ENCODE results near the gene RIN2. TPM values are rescaled to one million over a fixed set of nuclear protein-coding genes. Genes with fewer than 3 reads are reported as not detected.

Gene RIN2
- total RNA-seq (2014; rRNA removed; shearing (Covaris generic)): 15.7 and 19.0 TPM in 2 replicates

DNA sequence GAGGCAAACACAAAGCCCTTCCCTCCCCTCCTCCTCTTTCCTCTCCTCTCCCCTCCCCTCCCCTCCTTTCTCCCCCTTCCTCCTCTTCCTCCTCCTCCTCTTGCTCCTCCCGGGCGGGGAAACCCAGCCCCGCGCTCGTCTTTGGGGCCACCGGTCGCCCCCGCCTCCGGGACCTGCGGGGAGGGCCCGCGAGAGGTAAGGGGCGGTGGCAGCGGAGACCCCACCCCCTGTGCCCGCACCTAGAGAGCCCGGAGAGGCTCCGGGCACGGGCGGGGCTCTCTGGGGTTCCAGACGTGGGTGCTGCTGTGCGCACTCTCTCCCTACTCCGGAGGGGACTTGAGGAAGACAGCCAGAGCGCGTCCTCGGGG is at the start of gene RIN2:
Gene RIN2 (plus strand): TSS at position 126 of the 368 bp plus-strand sequence. CDS start 131,344 bp downstream, outside the sequence.
- no peaks in the 10 kb centered on the region for H3K36me3 ChIP-seq
- H3K27me3 ChIP-seq (replicated peaks): no peaks in the 10 kb centered on the region
- no peaks in the 10 kb centered on the region for H3K9me3 ChIP-seq (replicated peaks)
- peak within 1 kb of the TSS; percentile 54 for H3K4me3 ChIP-seq
- peak within 1 kb of the TSS; percentile 69 for H3K27ac ChIP-seq
- DNase-seq (ENCODE audit: low read depth in 1 of 2, low spot score in 2 of 2): peak; percentile 54 to 75
- H3K4me1 ChIP-seq (replicated peaks): peaks cover 27% of the 10 kb centered on the region

DNA sequence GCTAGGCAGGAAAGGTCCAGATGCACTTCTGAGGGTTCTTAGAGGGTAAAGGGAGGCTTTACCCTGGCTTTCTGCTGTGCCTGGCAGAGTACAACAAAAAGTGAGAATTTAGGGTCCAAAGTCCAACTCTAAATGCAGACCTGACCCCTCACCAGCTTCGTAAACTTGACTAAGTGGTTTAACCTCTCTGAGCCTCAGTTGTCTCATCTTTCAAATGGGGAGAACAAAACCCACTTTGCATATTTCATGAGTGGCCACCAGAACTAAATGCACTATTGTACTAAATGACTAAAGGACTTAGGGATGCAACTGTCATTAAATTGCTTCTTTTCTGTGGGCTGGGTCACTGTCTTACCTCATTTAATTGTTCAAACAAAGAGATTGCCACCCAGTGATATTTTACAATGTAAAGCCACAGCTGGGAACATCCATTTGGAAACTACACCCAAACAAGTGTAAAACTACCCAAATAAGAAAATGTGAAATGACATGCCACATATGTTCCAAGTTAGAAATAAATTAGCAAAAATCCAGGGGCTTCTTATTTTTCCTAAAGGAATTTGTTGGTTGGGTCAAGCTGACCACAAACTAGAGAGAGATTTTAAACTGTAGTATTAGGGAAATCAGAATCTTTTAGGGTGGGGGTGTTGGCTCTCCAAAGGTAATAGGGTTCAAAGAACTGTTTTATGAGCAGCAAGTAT is 48.3 kb upstream of the RIN2 start:
- Histone ChIP-seq H3K27me3 (replicated peaks) (0 out of 2 replicates have a peak, but pooled peaks cover 5% of the 10 kb centered on the region), H3K4me1 (replicated peaks) (no peaks in the 10 kb centered on the region), H3K27ac (no peak overlapping the region), H3K4me3 (no peak overlapping the region), H3K9me3 (replicated peaks) (no peaks in the 10 kb centered on the region), H3K36me3 (no peaks in the 10 kb centered on the region)
- no peak for DNase-seq (ENCODE audit: low read depth in 1 of 2, low spot score in 2 of 2)

DNA sequence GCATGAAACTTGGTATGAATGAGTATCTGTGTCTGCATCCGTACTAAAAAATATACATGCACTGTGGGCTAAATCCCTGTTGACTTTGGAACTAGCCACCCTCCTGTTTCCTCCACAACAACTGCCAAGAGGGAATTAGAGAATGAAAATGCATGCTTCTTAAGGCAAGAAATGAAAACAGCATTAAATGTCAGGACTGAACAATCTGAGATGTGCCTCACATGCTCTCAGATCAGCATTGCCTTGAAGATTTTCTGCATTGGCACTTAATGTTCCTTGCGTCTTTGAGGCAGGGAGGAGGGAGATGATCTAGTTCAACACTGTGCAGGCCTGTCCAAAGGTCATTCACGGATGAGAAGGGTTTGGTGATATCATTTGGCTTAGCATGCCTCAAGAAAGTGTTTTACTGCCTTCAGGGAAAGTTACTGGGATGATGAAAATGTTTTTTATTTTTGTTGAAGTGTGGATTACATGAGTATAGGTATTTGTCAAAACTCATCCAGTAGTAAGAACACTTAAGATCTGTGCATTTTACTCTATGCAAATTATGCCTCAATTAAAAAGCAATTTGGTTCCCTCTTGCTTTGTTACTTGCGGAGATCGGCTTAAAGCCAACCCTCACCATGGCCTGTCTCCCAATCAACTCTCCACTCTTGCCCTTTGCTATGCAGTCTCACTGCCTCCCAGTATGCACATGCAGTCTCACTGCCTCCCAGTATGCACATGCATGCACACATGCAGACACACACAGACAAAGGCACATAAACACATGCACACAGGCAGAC is 47.5 kb upstream of the RIN2 start:
- Histone ChIP-seq H3K4me1 (replicated peaks) (no peaks in the 10 kb centered on the region), H3K36me3 (no peaks in the 10 kb centered on the region), H3K27me3 (replicated peaks) (0 out of 2 replicates have a peak, but pooled peaks cover 5% of the 10 kb centered on the region), H3K4me3 (no peak overlapping the region), H3K9me3 (replicated peaks) (no peaks in the 10 kb centered on the region), H3K27ac (no peak overlapping the region)
- DNase-seq (ENCODE audit: low read depth in 1 of 2, low spot score in 2 of 2): no peak

GRCh38 chr20:19711126-19711525 is 46.9 kb upstream of the RIN2 start:
- no peak for DNase-seq (ENCODE audit: low read depth in 1 of 2, low spot score in 2 of 2)
- H3K27ac ChIP-seq: no peak overlapping the region

DNA sequence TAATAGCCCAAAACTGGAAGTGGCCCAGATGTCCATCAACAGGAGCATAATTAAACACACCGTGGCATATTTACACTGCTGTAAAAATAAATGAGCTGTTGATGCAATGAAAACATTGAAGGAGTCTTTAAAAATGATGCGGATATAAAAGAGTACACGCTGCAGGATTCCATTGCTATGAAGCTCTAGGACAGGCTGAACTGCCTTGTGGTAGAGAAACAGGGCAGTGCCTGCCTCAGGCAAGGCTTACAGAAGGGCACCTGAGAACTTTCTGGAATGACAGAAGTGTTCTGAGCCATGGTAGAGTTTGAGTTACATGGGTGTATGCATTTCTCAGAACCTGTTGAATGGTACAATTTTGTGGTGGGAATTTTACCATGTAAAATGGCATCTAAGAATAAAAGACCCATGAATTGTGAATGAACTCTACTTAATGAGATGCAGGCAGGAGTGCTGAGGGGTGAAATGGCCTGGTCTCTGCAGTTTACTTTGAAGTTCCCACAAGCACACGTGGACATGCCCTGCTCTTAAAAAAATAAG is 45.3 kb upstream of the RIN2 start:
- DNase-seq (ENCODE audit: low read depth in 1 of 2, low spot score in 2 of 2): no peak
- Histone ChIP-seq H3K27ac (no peak overlapping the region), H3K36me3 (no peaks in the 10 kb centered on the region), H3K27me3 (replicated peaks) (no peaks in the 10 kb centered on the region), H3K4me3 (no peak overlapping the region), H3K9me3 (replicated peaks) (peaks cover 8% of the 10 kb centered on the region; the same call in 1 of the 2 replicates), H3K4me1 (replicated peaks) (no peaks in the 10 kb centered on the region)

More at GRCh38 chr20:19711126-19711525, 46.9 kb upstream of the RIN2 start:
- Histone ChIP-seq H3K27me3 (replicated peaks) (0 out of 2 replicates have a peak, but pooled peaks cover 5% of the 10 kb centered on the region), H3K36me3 (no peaks in the 10 kb centered on the region), H3K4me1 (replicated peaks) (no peaks in the 10 kb centered on the region), H3K9me3 (replicated peaks) (peaks cover 3% of the 10 kb centered on the region; the same call in 1 of the 2 replicates), H3K4me3 (no peak overlapping the region)

DNA sequence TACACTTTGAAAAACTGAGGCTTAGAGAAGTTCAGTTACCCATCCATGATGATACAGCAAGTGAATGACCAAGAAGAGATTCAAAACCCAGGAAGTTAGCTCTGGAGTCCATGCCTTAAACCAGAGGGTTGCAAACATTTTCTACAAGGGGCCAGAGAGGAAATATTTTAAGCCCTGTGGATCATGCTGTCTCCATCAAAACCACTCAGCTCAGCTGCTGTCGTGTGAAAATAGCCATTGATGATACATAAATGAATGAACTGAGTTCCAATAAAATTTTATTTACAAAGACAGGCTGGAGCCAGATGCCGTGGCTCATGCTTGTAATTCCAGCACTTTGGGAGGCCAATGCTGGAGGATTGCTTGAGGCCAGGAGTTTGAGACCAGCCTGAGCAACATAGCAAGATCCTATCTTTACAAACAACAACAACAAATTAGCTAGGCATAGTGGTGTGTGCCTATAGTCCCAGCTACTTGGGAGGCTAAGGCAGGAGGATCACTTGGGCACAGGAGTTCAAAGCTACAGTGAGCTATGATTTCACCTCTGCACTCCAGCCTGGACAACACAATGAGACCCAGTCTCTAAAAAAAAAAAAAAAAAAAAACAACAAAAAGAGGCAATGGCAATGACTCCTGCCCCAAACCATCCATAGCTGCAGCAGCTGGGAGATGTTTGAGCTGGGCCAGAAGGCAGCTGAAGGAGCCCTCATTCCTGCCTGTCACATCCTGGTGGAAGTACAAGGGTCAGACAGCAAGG is 44.1 kb upstream of the RIN2 start:
- no peaks in the 10 kb centered on the region for H3K36me3 ChIP-seq
- DNase-seq (ENCODE audit: low read depth in 1 of 2, low spot score in 2 of 2): no peak
- no peak overlapping the region for H3K4me3 ChIP-seq
- H3K27ac ChIP-seq: no peak overlapping the region
- H3K4me1 ChIP-seq (replicated peaks): no peaks in the 10 kb centered on the region
- no peaks in the 10 kb centered on the region for H3K27me3 ChIP-seq (replicated peaks)
- H3K9me3 ChIP-seq (replicated peaks): peaks cover 8% of the 10 kb centered on the region; the same call in 1 of the 2 replicates

- H3K9me3 ChIP-seq (replicated peaks): peaks cover 8% of the 10 kb centered on the region; the same call in 1 of the 2 replicates
- no peak overlapping the region for H3K27ac ChIP-seq
- DNase-seq (ENCODE audit: low read depth in 1 of 2, low spot score in 2 of 2): no peak
- no peak overlapping the region for H3K4me3 ChIP-seq
- no peaks in the 10 kb centered on the region for H3K36me3 ChIP-seq
- no peaks in the 10 kb centered on the region for H3K27me3 ChIP-seq (replicated peaks)
- no peaks in the 10 kb centered on the region for H3K4me1 ChIP-seq (replicated peaks)
Measured at GRCh38 chr20:19714579-19714840, 43.5 kb upstream of the RIN2 start.

- Histone ChIP-seq H3K9me3 (replicated peaks) (peaks cover 8% of the 10 kb centered on the region; the same call in 1 of the 2 replicates), H3K27me3 (replicated peaks) (no peaks in the 10 kb centered on the region), H3K4me1 (replicated peaks) (no peaks in the 10 kb centered on the region), H3K27ac (no peak overlapping the region), H3K4me3 (no peak overlapping the region), H3K36me3 (no peaks in the 10 kb centered on the region)
- no peak for DNase-seq (ENCODE audit: low read depth in 1 of 2, low spot score in 2 of 2)
Measured at GRCh38 chr20:19715986-19716385, 42.1 kb upstream of the RIN2 start.

GRCh38 chr20:19718880-19719279 is 39.2 kb upstream of the RIN2 start:
- Histone ChIP-seq H3K4me3 (no peak overlapping the region), H3K36me3 (no peaks in the 10 kb centered on the region), H3K9me3 (replicated peaks) (peaks cover 8% of the 10 kb centered on the region; the same call in 1 of the 2 replicates), H3K4me1 (replicated peaks) (no peaks in the 10 kb centered on the region), H3K27me3 (replicated peaks) (0 out of 2 replicates have a peak, but pooled peaks cover 3% of the 10 kb centered on the region), H3K27ac (no peak overlapping the region)
- no peak for DNase-seq (ENCODE audit: low read depth in 1 of 2, low spot score in 2 of 2)

GRCh38 chr20:19720991-19721390 is 37.1 kb upstream of the RIN2 start:
- no peaks in the 10 kb centered on the region for H3K4me1 ChIP-seq (replicated peaks)
- H3K36me3 ChIP-seq: no peaks in the 10 kb centered on the region
- H3K4me3 ChIP-seq: no peak overlapping the region
- no peak overlapping the region for H3K27ac ChIP-seq
- peaks cover 7% of the 10 kb centered on the region; the same call in 1 of the 2 replicates for H3K9me3 ChIP-seq (replicated peaks)
- DNase-seq (ENCODE audit: low read depth in 1 of 2, low spot score in 2 of 2): no peak
- H3K27me3 ChIP-seq (replicated peaks): 0 out of 2 replicates have a peak, but pooled peaks cover 3% of the 10 kb centered on the region

GRCh38 chr20:19723051-19723450 is 35.0 kb upstream of the RIN2 start:
- H3K4me3 ChIP-seq: no peak overlapping the region
- no peak for DNase-seq (ENCODE audit: low read depth in 1 of 2, low spot score in 2 of 2)
- no peak overlapping the region for H3K27ac ChIP-seq
- H3K9me3 ChIP-seq (replicated peaks): no peaks in the 10 kb centered on the region; the same call in 1 of the 2 replicates
- no peaks in the 10 kb centered on the region for H3K4me1 ChIP-seq (replicated peaks)
- H3K27me3 ChIP-seq (replicated peaks): 0 out of 2 replicates have a peak, but pooled peaks cover 3% of the 10 kb centered on the region
- no peaks in the 10 kb centered on the region for H3K36me3 ChIP-seq

DNA sequence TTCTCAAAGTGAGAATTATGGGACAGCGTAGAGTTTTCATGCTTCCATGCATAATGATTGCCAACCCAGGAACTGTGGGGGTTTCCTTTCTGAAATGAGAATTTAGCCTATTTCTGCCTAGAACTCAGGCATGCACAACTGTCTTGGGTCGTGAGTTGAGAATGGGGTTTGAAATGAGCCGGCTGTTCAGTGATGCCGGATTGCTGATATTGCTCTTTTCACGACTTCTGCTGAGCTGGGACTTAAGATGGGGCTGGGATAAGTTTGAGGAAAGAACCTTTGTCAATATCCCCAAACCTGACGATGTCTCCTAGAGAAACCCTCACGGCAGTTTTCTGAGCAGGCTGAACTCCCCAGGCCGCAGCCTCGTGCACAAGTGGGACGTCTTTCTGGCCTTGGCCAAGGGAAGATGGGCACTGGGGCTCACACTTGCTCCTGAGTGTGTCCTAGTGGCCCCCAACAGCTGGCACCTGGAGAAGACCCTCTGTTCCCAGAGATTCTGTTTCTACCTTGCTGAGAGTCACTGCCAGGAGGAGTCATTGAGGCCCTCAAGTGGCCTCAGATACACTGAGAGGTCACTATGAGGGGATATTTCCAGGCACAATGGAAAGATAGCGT is 34.1 kb upstream of the RIN2 start:
- no peaks in the 10 kb centered on the region for H3K4me1 ChIP-seq (replicated peaks)
- DNase-seq (ENCODE audit: low read depth in 1 of 2, low spot score in 2 of 2): no peak
- no peak overlapping the region for H3K27ac ChIP-seq
- H3K27me3 ChIP-seq (replicated peaks): 0 out of 2 replicates have a peak, but pooled peaks cover 3% of the 10 kb centered on the region
- H3K9me3 ChIP-seq (replicated peaks): no peaks in the 10 kb centered on the region
- H3K36me3 ChIP-seq: no peaks in the 10 kb centered on the region
- H3K4me3 ChIP-seq: no peak overlapping the region

- Histone ChIP-seq H3K4me1 (replicated peaks) (no peaks in the 10 kb centered on the region), H3K27ac (no peak overlapping the region), H3K4me3 (no peak overlapping the region), H3K36me3 (no peaks in the 10 kb centered on the region), H3K9me3 (replicated peaks) (no peaks in the 10 kb centered on the region), H3K27me3 (replicated peaks) (0 out of 2 replicates have a peak, but pooled peaks cover 3% of the 10 kb centered on the region)
- no peak for DNase-seq (ENCODE audit: low read depth in 1 of 2, low spot score in 2 of 2)
Measured at GRCh38 chr20:19725373-19725772, 32.7 kb upstream of the RIN2 start.

Data from SJSA1 (cell line).